HG02642 (cell line): ENCODE data around the gene PLCG2.
"Not testable (repeated sequence)": the region's sequence is repeated elsewhere in the genome, so short reads cannot be mapped to it uniquely, and the experiment has no call there.

ENCODE experiments used
- ATAC-seq: cut with Tn5 transposase; IDR thresholded peaks from one replicate; pipeline ENCODE4 v1.9.1; 2021; ENCODE audit warnings: mild to moderate bottlenecking; ENCODE audit not compliant: unreplicated experiment, poor library complexity

PLCG2 gene

DNA sequence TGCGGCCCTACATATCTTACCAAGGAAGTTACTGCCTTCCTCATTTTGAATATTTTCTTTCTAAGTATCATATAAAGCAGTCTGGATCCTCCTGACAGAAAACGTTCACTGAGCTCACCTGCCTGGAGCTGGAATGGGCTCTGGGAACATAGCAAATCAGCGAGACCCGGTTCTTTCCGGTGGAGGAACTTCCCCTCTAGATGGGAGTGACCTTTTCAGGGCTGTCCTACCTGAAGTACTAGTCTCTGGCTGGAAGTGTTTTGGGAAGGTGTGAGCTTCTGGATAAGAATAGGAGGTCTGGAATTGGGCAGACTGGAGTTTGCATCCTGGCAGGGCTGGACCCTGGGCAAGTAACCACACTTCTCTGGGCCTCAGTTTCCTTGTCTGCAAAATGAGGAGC, 152.8 kb downstream of the PLCG2 start:
- ATAC-seq: no peak

DNA sequence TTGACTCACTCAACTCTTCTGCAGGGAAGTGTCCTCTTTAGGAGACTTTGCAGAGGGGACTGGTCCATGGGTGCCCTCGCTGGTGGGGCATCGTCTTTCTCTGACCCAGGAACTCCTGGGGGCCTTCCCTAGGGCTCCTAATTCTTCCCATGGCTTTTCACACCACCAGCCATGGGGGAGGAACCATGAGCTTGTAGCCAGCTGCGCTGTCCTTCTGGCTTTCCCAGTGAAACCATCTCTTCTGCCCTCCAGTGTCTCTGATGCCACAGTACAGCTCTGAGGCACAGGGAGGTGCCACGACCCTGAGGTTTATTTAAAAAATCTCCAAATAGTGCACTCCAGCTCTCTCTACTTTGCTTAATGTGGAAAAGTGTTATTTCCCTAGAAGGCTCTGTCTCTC, 153.6 kb downstream of the PLCG2 start:
- no peak for ATAC-seq

DNA sequence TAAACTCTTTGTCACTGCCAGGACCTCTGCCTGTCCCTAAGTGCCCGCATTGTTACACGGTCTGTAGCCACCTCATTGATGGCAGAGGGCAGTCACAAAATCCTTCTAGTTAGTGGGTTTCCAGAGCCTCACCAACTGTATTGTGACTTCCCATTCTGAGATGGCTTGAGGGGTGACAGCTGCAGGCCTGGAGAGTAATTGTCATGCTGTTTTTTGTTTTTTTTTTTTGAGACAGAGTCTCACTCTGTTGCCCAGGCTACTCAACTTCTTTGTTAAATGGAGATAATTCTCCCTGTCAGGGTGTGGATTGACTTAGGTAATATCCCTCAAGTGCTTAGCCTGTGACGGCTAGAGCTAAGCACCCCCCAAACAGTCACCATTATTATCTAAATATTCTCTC, 154.3 kb downstream of the PLCG2 start:
- no peak for ATAC-seq

GRCh38 chr16:81934711-81935110, 155.6 kb downstream of the PLCG2 start:
- ATAC-seq: not testable (repeated sequence)

GRCh38 chr16:81936209-81937000, 157.3 kb downstream of the PLCG2 start:
- no peak for ATAC-seq

GRCh38 chr16:81937305-81938038, 158.4 kb downstream of the PLCG2 start:
- no peak for ATAC-seq

GRCh38 chr16:81938326-81939163, 159.5 kb downstream of the PLCG2 start:
- no peak for ATAC-seq

DNA sequence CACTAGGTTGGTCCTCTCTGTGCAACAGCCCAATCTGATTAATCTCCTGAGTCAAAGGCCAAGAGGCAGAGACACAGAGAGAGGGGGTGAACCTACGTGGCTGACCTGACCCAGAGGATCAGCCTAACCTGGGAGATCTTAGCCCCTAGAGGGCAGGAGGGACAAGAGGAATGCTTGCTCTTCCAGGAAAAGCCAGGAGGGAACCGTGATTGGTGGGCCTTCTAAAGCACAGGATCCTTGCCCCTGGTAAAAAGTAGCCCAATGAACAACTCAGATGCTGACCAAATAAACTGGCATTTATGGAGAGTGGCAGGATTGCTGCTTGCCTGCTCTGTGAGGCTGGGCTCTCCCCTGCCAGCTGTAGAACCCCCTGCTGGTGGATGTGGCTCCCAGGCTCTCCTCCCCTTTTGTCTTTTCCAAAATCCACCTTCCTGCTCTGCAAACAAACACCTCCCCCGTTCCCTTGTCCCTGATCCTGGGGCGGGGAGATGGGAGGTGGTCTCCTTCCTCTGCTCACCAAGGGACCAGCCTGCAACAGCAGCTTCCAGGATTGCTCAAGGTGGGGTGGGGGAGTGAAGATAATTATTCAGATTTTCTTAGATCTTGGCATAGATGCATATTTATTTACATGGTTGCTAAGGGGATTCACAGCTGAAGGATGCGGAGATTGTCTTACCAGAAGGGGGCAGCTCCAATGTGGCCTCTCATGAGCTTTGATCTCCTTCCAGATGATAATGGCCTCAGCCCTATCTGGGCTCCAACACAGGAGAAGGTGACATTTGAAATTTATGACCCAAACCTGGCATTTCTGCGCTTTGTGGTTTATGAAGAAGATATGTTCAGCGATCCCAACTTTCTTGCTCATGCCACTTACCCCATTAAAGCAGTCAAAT, 160.3 kb downstream of the PLCG2 start:
- ATAC-seq: no peak

- no peak for ATAC-seq
Observed at GRCh38 chr16:81940781-81941560, 161.9 kb downstream of the PLCG2 start.

- no peak for ATAC-seq
Observed at GRCh38 chr16:81942007-81942601, 163.0 kb downstream of the PLCG2 start.

DNA sequence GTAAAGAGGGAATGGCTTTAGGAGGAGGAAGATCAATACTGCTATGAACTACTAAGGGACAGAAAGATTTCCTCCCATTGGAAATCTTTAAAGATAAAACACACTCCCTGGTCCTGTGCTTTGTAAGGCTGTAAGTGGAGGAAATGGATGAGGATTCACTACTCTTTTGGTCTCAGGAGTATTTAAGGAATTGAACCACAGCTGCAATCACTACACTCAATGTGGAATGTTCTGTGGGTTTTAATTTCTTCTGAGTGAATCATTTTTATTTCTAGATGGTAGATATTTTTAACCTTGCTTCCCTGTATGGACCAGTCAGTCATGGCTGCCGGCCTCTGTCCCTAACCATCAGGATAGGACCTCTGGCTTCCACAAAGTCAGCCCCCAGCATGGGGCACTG, 166.6 kb downstream of the PLCG2 start:
- no peak for ATAC-seq

- no peak for ATAC-seq
Observed at GRCh38 chr16:81946206-81946605, 167.1 kb downstream of the PLCG2 start.

DNA sequence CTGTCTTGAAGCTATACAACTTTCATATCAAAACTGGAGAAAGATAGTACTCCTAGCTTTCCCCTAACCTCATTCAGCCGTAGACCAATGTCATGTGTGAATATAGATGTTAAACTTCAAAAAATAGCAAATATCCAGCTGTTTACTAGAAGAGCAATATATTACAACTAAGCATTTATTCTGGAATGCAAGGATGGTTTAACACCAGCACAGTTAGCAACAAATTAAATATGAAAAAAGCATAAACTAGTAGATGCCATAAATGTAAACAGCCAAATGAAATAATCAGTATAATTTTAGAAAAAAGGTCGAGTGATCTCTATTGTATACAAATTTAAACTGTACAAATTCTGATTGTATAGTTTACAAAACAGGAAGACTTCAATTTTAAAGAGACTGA, 172.5 kb downstream of the PLCG2 start:
- ATAC-seq: no peak

- ATAC-seq: no peak
Observed at GRCh38 chr16:81956213-81956948, 177.3 kb downstream of the PLCG2 start.

DNA sequence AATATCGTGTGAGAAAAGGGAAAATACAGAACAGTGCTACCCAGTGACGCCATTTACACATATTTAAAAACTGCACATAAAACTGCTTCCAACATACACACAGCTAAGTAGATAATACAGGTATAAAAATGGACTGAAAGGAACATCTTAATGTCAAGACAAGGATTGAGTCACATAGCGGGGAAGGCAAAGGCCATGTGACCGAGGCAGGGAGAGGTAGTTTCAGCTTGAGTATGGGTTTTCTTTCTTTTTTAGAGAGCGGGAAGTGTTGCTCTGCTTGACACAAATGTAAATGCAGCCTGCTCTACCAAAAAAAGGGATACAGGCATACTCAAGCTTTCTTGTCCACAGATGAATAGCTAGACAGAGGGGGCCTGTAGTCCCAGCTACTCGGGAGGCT, 185.7 kb downstream of the PLCG2 start:
- no peak for ATAC-seq

GRCh38 chr16:81967358-81967757, 188.3 kb downstream of the PLCG2 start:
- ATAC-seq: no peak

- no peak for ATAC-seq
Observed at GRCh38 chr16:81971853-81972252, 192.8 kb downstream of the PLCG2 start.

GRCh38 chr16:81973737-81974136, 194.6 kb downstream of the PLCG2 start:
- ATAC-seq: no peak
